ENCODE data around the gene ZFAND2A. TPM values are rescaled to one million over a fixed set of nuclear protein-coding genes. Genes with fewer than 3 reads are reported as not detected.
"Not testable (repeated sequence)": the region's sequence is repeated elsewhere in the genome, so short reads cannot be mapped to it uniquely, and the experiment has no call there.

The ZFAND2A gene
- total and polyA plus RNA-seq, 5 donors from 2014 or later = 37.2 to 95.9 (median 58.6) TPM

DNA sequence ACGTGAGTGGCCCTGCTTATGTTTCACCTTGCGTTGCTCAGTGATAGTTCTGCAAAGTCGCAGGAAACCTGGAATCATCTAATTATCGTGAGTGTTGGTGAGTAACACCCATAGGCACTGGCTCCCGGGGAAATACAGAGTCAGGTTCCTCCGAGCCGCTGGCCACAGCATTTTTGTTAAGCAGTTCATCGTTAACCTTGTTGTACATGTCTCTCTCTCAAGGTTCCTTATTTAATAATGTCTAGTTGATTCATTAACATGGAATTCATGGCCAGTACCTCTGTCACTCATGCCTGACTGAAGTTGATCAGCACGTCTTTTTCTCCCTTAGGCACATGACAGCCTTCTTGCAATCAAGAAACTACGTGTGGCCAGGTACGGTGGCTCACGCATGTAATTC is 3.1 kb upstream of the ZFAND2A start:
- ATAC-seq (ENCODE audit: low read depth in 2 of 2) = no peak
- H3K36me3 ChIP-seq (ENCODE audit: control insufficient read depth, insufficient read depth, low read length) = no peaks in the 10 kb centered on the region
- Mint-ChIP-seq H3K4me3 (peak overlapping the region in 3 of 4 donors; percentile 38 to 89 (median 71)), H3K27me3 (no peaks in the 10 kb centered on the region), H3K36me3 (peaks cover 7% of the 10 kb centered on the region), H3K9me3 (peaks cover 0 to 2% (median 0%) of the 10 kb centered on the region in 7 donors), H3K4me1 (peaks cover 3 to 27% (median 12%) of the 10 kb centered on the region in 4 donors), H3K27ac (peak overlapping the region in 1 of 3 donors; percentile 31)
- no peaks in the 10 kb centered on the region for H3K27me3 ChIP-seq (ENCODE audit: control insufficient read depth, insufficient read depth, low read length)
- no peaks in the 10 kb centered on the region for H3K9me3 ChIP-seq (ENCODE audit: control insufficient read depth in 2 of 2, low read length in 2 of 2)
- H3K4me1 ChIP-seq (ENCODE audit: control insufficient read depth, insufficient read depth, low read length, poor library complexity, severe bottlenecking) = peaks cover 21% of the 10 kb centered on the region
- H3K27ac ChIP-seq (ENCODE audit: insufficient read depth, low read length, poor library complexity, severe bottlenecking) = no peak overlapping the region
- DNase-seq = no peak
- no peak overlapping the region for H3K4me3 ChIP-seq (ENCODE audit: low read depth, low read length)

DNA sequence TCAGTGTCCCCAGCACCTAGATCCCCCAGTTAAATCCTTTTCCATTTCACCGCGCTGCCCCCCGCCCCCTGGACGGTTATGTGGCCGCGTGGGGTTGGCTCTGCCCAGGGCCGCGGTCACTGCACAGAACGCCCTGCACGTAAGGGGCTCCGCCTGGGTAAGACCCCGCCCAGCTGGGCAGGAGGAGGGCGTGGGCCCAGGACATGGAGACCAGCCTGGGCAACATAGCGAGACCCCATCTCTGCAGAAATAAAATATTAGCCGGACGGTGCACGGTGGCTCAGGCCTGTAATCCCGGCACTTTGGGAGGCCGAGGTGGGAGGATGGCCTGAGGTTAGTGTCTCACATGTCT is 650 bp upstream of the ZFAND2A start:
- Histone ChIP-seq H3K4me3 (ENCODE audit: low read depth, low read length) (peak overlapping the region; percentile 60), H3K27ac (ENCODE audit: insufficient read depth, low read length, poor library complexity, severe bottlenecking) (peak overlapping the region; percentile 90), H3K9me3 (ENCODE audit: control insufficient read depth in 2 of 2, low read length in 2 of 2) (no peaks in the 10 kb centered on the region), H3K36me3 (ENCODE audit: control insufficient read depth, insufficient read depth, low read length) (peaks cover 9% of the 10 kb centered on the region), H3K27me3 (ENCODE audit: control insufficient read depth, insufficient read depth, low read length) (no peaks in the 10 kb centered on the region), H3K4me1 (ENCODE audit: control insufficient read depth, insufficient read depth, low read length, poor library complexity, severe bottlenecking) (peaks cover 21% of the 10 kb centered on the region)
- H3K4me3 Mint-ChIP-seq = peak overlapping the region; percentile 87 to 93 (median 90)
- ATAC-seq (ENCODE audit: low read depth in 2 of 2) (no peak), DNase-seq (no peak)
- peaks cover 11% of the 10 kb centered on the region for H3K36me3 Mint-ChIP-seq
- no peaks in the 10 kb centered on the region for H3K9me3 Mint-ChIP-seq
- H3K27me3 Mint-ChIP-seq = no peaks in the 10 kb centered on the region
- peaks cover 6 to 35% (median 14%) of the 10 kb centered on the region in 4 donors for H3K4me1 Mint-ChIP-seq
- peak overlapping the region; percentile 88 to 93 (median 88) for H3K27ac Mint-ChIP-seq

DNA sequence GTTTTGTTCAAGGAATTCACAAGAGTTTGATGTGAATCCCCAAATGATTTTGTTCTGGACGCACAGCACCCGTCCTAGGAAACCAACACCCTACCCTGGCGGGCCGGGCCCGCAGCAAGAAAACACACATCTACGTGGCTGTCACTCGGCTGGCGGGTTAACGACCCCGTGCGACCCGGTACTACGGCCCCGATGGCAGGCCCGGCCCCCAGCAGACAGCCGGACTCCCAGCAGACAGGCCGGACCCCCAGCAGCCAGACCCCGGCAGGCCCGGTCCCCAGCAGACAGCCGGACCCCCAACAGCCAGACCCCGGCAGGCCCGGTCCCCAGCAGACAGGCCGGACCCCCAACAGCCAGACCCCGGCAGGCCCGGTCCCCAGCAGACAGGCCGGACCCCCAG is 765 bp downstream of the ZFAND2A start:
- Histone ChIP-seq H3K4me3 (ENCODE audit: low read depth, low read length) (peak overlapping the region; percentile 82), H3K36me3 (ENCODE audit: control insufficient read depth, insufficient read depth, low read length) (peaks cover 23% of the 10 kb centered on the region), H3K27ac (ENCODE audit: insufficient read depth, low read length, poor library complexity, severe bottlenecking) (peak overlapping the region; percentile 90), H3K4me1 (ENCODE audit: control insufficient read depth, insufficient read depth, low read length, poor library complexity, severe bottlenecking) (peaks cover 21% of the 10 kb centered on the region)
- H3K9me3 ChIP-seq (ENCODE audit: control insufficient read depth in 2 of 2, low read length in 2 of 2); H3K27me3 ChIP-seq (ENCODE audit: control insufficient read depth, insufficient read depth, low read length); H3K27me3 Mint-ChIP-seq; DNase-seq; H3K9me3 Mint-ChIP-seq; ATAC-seq (ENCODE audit: low read depth in 2 of 2): not testable (repeated sequence)
- Mint-ChIP-seq H3K36me3 (peaks cover 15% of the 10 kb centered on the region), H3K4me3 (peak overlapping the region; percentile 84 to 92 (median 89)), H3K4me1 (peaks cover 6 to 35% (median 16%) of the 10 kb centered on the region in 4 donors), H3K27ac (peak overlapping the region; percentile 83 to 95 (median 94))

DNA sequence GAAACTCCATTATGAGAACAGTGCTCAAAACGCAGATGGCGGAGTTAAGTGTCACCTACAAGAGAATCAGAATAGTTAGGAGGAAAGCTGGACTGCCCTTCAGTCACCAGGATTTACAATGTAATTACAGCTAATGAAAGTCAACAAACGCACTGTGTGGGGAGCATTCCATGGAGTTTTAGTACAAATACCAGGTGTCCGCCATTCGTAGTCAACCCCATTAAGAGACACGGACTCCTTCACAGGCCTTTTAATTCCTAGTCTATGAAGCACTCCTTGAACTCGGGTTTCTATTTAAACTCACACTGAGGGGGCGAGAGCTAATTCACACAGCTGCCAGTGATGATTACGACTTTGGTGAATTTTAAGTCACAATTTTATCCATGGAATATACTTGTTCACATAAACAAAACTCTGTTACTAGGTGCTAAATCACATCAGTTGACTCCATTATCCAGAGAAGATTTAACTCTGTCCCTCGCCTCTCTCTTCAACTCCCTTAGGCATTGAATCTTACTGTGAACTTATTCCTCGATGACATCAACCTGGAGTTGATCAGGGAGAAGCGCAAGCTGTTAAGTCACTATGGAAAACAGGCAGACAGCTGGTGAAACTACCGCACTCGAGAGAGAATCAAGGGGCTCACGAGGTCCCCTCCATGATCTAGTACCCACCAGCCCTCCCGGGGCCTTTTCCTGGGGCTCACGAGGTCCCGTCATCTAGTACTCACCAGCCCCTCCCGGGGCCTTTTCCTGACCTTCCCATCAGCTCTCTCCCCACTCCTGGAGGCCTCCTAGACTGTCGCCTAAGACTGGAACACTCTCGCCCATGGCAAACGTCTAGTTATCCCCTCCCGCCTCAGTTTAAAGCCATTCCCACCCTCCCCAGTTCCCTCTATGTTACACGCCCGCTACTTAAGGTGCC is 1.5 kb downstream of the ZFAND2A start:
- peak overlapping the region; percentile 84 to 92 (median 89) for H3K4me3 Mint-ChIP-seq
- Histone ChIP-seq H3K36me3 (ENCODE audit: control insufficient read depth, insufficient read depth, low read length) (peaks cover 30% of the 10 kb centered on the region), H3K4me3 (ENCODE audit: low read depth, low read length) (peak overlapping the region; percentile 82)

DNA sequence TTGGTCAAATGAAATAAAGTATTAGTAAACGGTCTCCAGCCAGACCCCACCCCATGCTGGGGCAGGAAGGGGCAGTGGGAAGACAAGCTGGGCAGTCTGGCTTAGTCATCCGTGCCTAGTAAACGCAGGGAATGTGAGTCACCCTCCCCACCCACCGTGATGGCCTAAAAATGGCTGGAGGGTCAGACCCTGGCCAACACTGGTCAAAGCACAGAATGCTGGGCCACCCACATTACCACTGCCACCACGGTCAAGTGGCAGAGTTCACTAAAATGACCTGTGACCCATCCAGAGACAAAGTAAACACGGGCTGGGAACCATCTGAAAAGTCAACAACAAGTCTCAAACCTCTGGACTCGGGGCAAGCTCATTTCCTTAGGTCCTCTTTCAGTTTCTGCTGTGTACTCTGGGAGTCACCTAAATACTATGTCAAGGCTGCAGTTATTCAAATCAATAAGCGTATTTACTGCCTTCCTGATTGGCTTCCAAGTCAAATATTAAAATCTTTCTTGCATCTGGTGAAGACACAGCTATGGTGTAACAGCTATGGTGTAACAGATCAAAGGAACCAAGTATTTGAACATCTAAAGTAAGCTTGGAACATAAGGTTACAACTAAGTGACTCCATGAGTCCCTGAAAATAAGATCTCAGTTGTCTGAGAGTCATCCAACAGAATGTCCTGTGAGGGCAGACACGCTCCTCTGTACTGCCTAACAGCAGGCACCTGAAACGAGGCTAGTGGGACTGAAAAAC is 3.0 kb downstream of the ZFAND2A start:
- Histone ChIP-seq H3K27me3 (ENCODE audit: control insufficient read depth, insufficient read depth, low read length) (no peaks in the 10 kb centered on the region), H3K9me3 (ENCODE audit: control insufficient read depth in 2 of 2, low read length in 2 of 2) (no peaks in the 10 kb centered on the region), H3K36me3 (ENCODE audit: control insufficient read depth, insufficient read depth, low read length) (peaks cover 45% of the 10 kb centered on the region), H3K27ac (ENCODE audit: insufficient read depth, low read length, poor library complexity, severe bottlenecking) (no peak overlapping the region), H3K4me3 (ENCODE audit: low read depth, low read length) (no peak overlapping the region), H3K4me1 (ENCODE audit: control insufficient read depth, insufficient read depth, low read length, poor library complexity, severe bottlenecking) (peaks cover 21% of the 10 kb centered on the region)
- H3K36me3 Mint-ChIP-seq = peaks cover 24% of the 10 kb centered on the region
- DNase-seq = no peak
- peak overlapping the region; percentile 2 to 88 (median 66) for H3K4me3 Mint-ChIP-seq
- no peak overlapping the region for H3K27ac Mint-ChIP-seq
- peaks cover 6 to 34% (median 16%) of the 10 kb centered on the region in 4 donors for H3K4me1 Mint-ChIP-seq
- no peak for ATAC-seq (ENCODE audit: low read depth in 2 of 2)
- no peaks in the 10 kb centered on the region for H3K9me3 Mint-ChIP-seq
- no peaks in the 10 kb centered on the region for H3K27me3 Mint-ChIP-seq

More for the DNA sequence above, 1.5 kb downstream of the ZFAND2A start:
- Mint-ChIP-seq H3K4me1 (peaks cover 6 to 35% (median 16%) of the 10 kb centered on the region in 4 donors), H3K9me3 (no peaks in the 10 kb centered on the region), H3K27me3 (no peaks in the 10 kb centered on the region), H3K36me3 (peaks cover 20% of the 10 kb centered on the region), H3K27ac (peak overlapping the region; percentile 83 to 95 (median 94))
- no peaks in the 10 kb centered on the region for H3K9me3 ChIP-seq (ENCODE audit: control insufficient read depth in 2 of 2, low read length in 2 of 2)
- DNase-seq = no peak
- peaks cover 21% of the 10 kb centered on the region for H3K4me1 ChIP-seq (ENCODE audit: control insufficient read depth, insufficient read depth, low read length, poor library complexity, severe bottlenecking)
- no peaks in the 10 kb centered on the region for H3K27me3 ChIP-seq (ENCODE audit: control insufficient read depth, insufficient read depth, low read length)
- peak overlapping the region; percentile 90 for H3K27ac ChIP-seq (ENCODE audit: insufficient read depth, low read length, poor library complexity, severe bottlenecking)
- ATAC-seq (ENCODE audit: low read depth in 2 of 2) = no peak

DNA sequence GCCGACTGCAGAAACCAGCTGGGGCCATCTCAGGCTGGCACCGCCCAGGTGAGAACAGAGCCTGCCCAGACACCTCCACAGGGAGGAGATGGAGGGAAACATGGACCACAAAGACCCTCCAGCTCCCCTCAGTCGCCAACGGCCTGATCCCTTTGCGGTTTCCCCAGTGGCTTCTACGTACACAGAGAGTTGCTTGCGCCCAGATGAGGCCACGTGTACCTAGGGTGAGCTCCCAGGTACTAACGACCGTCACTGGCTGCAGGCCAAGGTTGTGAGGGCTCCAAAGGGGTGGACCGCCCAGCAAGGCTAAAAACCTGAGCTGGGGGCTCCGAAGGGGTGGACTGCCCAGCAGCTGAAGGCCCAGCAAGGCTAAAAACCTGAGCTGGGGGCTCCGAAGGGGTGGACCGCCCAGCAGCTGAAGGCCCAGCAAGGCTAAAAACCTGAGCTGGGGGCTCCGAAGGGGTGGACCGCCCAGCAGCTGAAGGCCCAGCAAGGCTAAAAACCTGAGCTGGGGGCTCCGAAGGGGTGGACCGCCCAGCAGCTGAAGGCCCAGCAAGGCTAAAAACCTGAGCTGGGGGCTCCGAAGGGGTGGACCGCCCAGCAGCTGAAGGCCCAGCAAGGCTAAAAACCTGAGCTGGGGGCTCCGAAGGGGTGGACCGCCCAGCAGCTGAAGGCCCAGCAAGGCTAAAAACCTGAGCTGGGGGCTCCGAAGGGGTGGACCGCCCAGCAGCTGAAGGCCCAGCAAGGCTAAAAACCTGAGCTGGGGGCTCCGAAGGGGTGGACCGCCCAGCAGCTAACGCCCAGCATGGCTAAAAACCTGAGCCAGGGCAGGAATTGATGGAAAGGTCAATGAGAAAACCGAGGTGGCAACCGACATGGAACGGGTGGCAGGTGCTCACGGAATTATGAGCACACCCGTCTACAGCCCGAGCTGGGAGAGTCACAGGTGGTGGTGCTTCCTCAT is 3.9 kb downstream of the ZFAND2A start:
- Histone ChIP-seq H3K4me1 (ENCODE audit: control insufficient read depth, insufficient read depth, low read length, poor library complexity, severe bottlenecking) (peaks cover 21% of the 10 kb centered on the region), H3K36me3 (ENCODE audit: control insufficient read depth, insufficient read depth, low read length) (peaks cover 53% of the 10 kb centered on the region)
- H3K27me3 ChIP-seq (ENCODE audit: control insufficient read depth, insufficient read depth, low read length); H3K4me3 Mint-ChIP-seq; ATAC-seq (ENCODE audit: low read depth in 2 of 2); H3K27ac ChIP-seq (ENCODE audit: insufficient read depth, low read length, poor library complexity, severe bottlenecking); H3K9me3 Mint-ChIP-seq; H3K27ac Mint-ChIP-seq; H3K4me3 ChIP-seq (ENCODE audit: low read depth, low read length); DNase-seq; H3K27me3 Mint-ChIP-seq; H3K9me3 ChIP-seq (ENCODE audit: control insufficient read depth in 2 of 2, low read length in 2 of 2): not testable (repeated sequence)
- peaks cover 27% of the 10 kb centered on the region for H3K36me3 Mint-ChIP-seq
- peaks cover 6 to 29% (median 12%) of the 10 kb centered on the region in 4 donors for H3K4me1 Mint-ChIP-seq
